Tibial nerve (tissue), 4 donors: ENCODE results near the gene FLACC1. TPM values are rescaled to one million over a fixed set of nuclear protein-coding genes. Genes with fewer than 3 reads are reported as not detected.

ENCODE experiments used
- DNase-seq, 2 donors: peaks; one replicate each; pipeline ENCODE4 v3.0.0-alpha.2; 2019; ENCODE audit warnings: low spot score in 2 of 2
- H3K27ac ChIP-seq, 4 donors: fragments of 200-600 bp; sonication (generic) in 3 of 4; one replicate each; pipeline ENCODE4 v1.5.1; 2017 to 2019; ENCODE audit warnings: mild to moderate bottlenecking in 1 of 4
- H3K27me3 ChIP-seq, 2 donors: fragments of 200-600 bp; sonication (generic) in 1 of 2; one replicate each; pipeline versions ENCODE4 v1.5.1 to v1.6.0; 2017 to 2019
- H3K36me3 ChIP-seq, 3 donors: fragments of 200-600 bp; sonication (generic); one replicate each; pipeline ENCODE4 v1.5.1; 2018 to 2019
- H3K4me1 ChIP-seq, 4 donors: fragments of 200-600 bp; sonication (generic) in 3 of 4; one replicate each; pipeline ENCODE4 v1.5.1; 2017 to 2019
- H3K4me3 ChIP-seq, 4 donors: fragments of 200-600 bp; sonication (generic) in 3 of 4; one replicate each; pipeline ENCODE4 v1.5.1; 2017 to 2019; ENCODE audit warnings: mild to moderate bottlenecking in 1 of 4, moderate library complexity in 1 of 4
- H3K9me3 ChIP-seq, 4 donors: fragments of 200-600 bp; sonication (generic) in 3 of 4; one replicate each; pipeline ENCODE4 v1.5.1; 2017 to 2019
- CTCF ChIP-seq, 5 experiments: fragments of 200-600 bp in 3 of 5; fragments of 450-650 bp in 2 of 5; sonication (generic) in 3 of 5; IDR thresholded peaks; one replicate each; pipeline ENCODE4 v1.5.1; 2016 to 2019; ENCODE audit warnings: antibody characterized with exemption in 5 of 5, mild to moderate bottlenecking in 3 of 5, moderate library complexity in 2 of 5
- EP300 ChIP-seq, 2 donors: sonication (generic); formaldehyde crosslinking; IDR thresholded peaks; one replicate each; pipeline ENCODE4 v1.6.1; 2017; ENCODE audit warnings: antibody characterized with exemption in 2 of 2, mild to moderate bottlenecking in 1 of 2
- POLR2A ChIP-seq, 2 donors: fragments of 450-650 bp; IDR thresholded peaks; one replicate each; pipeline ENCODE4 v1.6.1; 2017; ENCODE audit warnings: antibody characterized with exemption in 2 of 2, mild to moderate bottlenecking in 2 of 2, moderate library complexity in 2 of 2
- WGBS, 2 donors: methylation state at CpG; one replicate each; pipeline ENCODE4 v1.1.5; 2018; 5-methylcytosine and 5-hydroxymethylcytosine counted together
- total RNA-seq, 4 donors: library from RNA; depleted of rRNA; stranded (reverse); fragments of >200 nt; gene quantifications; one replicate each; pipeline ENCODE4 v1.1.0, GENCODE V29; 2016

Gene FLACC1
- total RNA-seq, 4 donors from 2014 or later = 0.66 to 2.1 (median 1.1) TPM

- no peak overlapping the region for H3K4me3 ChIP-seq
- no peak overlapping the region for H3K27ac ChIP-seq
- no peaks in the 10 kb centered on the region for H3K27me3 ChIP-seq
- H3K36me3 ChIP-seq = peaks cover 0 to 58% (median 6%) of the 10 kb centered on the region in 3 donors
- no peak for DNase-seq
- H3K4me1 ChIP-seq = no peaks in the 10 kb centered on the region
- 85 to 89% methylated on average over 9 of the region's 9 CpGs for WGBS, 2 donors
- TF ChIP-seq EP300 (IDR thresholded peaks at IDR 0.05) = no peak
- no peak for TF ChIP-seq CTCF (IDR thresholded peaks at IDR 0.05)
- no peak for TF ChIP-seq POLR2A (IDR thresholded peaks at IDR 0.05)
- H3K9me3 ChIP-seq = no peaks in the 10 kb centered on the region
These were observed 83.7 kb downstream of the FLACC1 start for GRCh38 chr2:201273330-201273983.

- Histone ChIP-seq H3K4me1 (no peaks in the 10 kb centered on the region), H3K9me3 (no peaks in the 10 kb centered on the region), H3K27me3 (no peaks in the 10 kb centered on the region), H3K36me3 (peaks cover 0 to 64% (median 6%) of the 10 kb centered on the region in 3 donors), H3K4me3 (no peak overlapping the region), H3K27ac (no peak overlapping the region)
- DNase-seq = no peak
- TF ChIP-seq POLR2A (IDR thresholded peaks at IDR 0.05) (no peak), EP300 (IDR thresholded peaks at IDR 0.05) (no peak), CTCF (IDR thresholded peaks at IDR 0.05) (no peak)
- WGBS, 2 donors = 86 to 100% methylated on average over 2 of the region's 2 CpGs
These were observed 85.2 kb downstream of the FLACC1 start for GRCh38 chr2:201271917-201272316.

GRCh38 chr2:201270293-201271001 lies 86.7 kb downstream of the FLACC1 start:
- Histone ChIP-seq H3K27me3 (no peaks in the 10 kb centered on the region), H3K4me1 (no peaks in the 10 kb centered on the region), H3K9me3 (no peaks in the 10 kb centered on the region), H3K4me3 (no peak overlapping the region), H3K36me3 (peaks cover 0 to 54% (median 0%) of the 10 kb centered on the region in 3 donors), H3K27ac (no peak overlapping the region)
- no peak for DNase-seq
- 87 to 90% methylated on average over 9 of the region's 9 CpGs for WGBS, 2 donors
- TF ChIP-seq POLR2A (IDR thresholded peaks at IDR 0.05) (no peak), EP300 (IDR thresholded peaks at IDR 0.05) (no peak), CTCF (IDR thresholded peaks at IDR 0.05) (no peak)

- Histone ChIP-seq H3K9me3 (no peaks in the 10 kb centered on the region), H3K4me1 (peaks cover 0 to 2% (median 0%) of the 10 kb centered on the region in 4 donors), H3K27ac (no peak overlapping the region), H3K36me3 (peaks cover 0 to 48% (median 0%) of the 10 kb centered on the region in 3 donors), H3K27me3 (no peaks in the 10 kb centered on the region), H3K4me3 (no peak overlapping the region)
- TF ChIP-seq CTCF (IDR thresholded peaks at IDR 0.05) (no peak), POLR2A (IDR thresholded peaks at IDR 0.05) (no peak), EP300 (IDR thresholded peaks at IDR 0.05) (no peak)
- 94 to 97% methylated on average over 2 of the region's 2 CpGs for WGBS, 2 donors
- no peak for DNase-seq
These were observed 87.4 kb downstream of the FLACC1 start for GRCh38 chr2:201269764-201270163.
